CD4-positive, alpha-beta T cell treated with Interferon alpha-2 for 1 hour (primary cell): ENCODE data around the gene MYO7A.

ENCODE experiments used
- DNase-seq, 2 donors: peaks; one replicate each; pipeline ENCODE4 v3.0.0-alpha.2; 2020 to 2022

The MYO7A gene

GRCh38 chr11:77112641-77113381 is 15.2 kb upstream of the MYO7A start:
- no peak for DNase-seq

- peak in 1 of 2 donors; percentile 19 for DNase-seq
Measured at GRCh38 chr11:77113382-77114088, 14.5 kb upstream of the MYO7A start.

GRCh38 chr11:77114089-77114463 is 14.0 kb upstream of the MYO7A start:
- DNase-seq: no peak

GRCh38 chr11:77115181-77115611 is 12.8 kb upstream of the MYO7A start:
- DNase-seq: no peak

- DNase-seq: no peak
Measured at GRCh38 chr11:77115956-77116355, 12.1 kb upstream of the MYO7A start.

GRCh38 chr11:77117492-77117891 is 10.6 kb upstream of the MYO7A start:
- DNase-seq: no peak

- no peak for DNase-seq
Measured at GRCh38 chr11:77118086-77118485, 10.0 kb upstream of the MYO7A start.

GRCh38 chr11:77118971-77119370 is 9.1 kb upstream of the MYO7A start:
- no peak for DNase-seq

GRCh38 chr11:77119531-77119936 is 8.5 kb upstream of the MYO7A start:
- DNase-seq: no peak

GRCh38 chr11:77120571-77120970 is 7.5 kb upstream of the MYO7A start:
- no peak for DNase-seq

- DNase-seq: no peak
Measured at GRCh38 chr11:77121096-77121640, 6.9 kb upstream of the MYO7A start.

GRCh38 chr11:77121876-77122575 is 6.0 kb upstream of the MYO7A start:
- no peak for DNase-seq

- DNase-seq: no peak
Measured at GRCh38 chr11:77122576-77123212, 5.4 kb upstream of the MYO7A start.

- no peak for DNase-seq
Measured at GRCh38 chr11:77123591-77123990, 4.5 kb upstream of the MYO7A start.

- DNase-seq: no peak
Measured at GRCh38 chr11:77124041-77124440, 4.0 kb upstream of the MYO7A start.

- DNase-seq: no peak
Measured at GRCh38 chr11:77124488-77124887, 3.6 kb upstream of the MYO7A start.

- DNase-seq: no peak
Measured at GRCh38 chr11:77125191-77125590, 2.9 kb upstream of the MYO7A start.

GRCh38 chr11:77125695-77126094 is 2.4 kb upstream of the MYO7A start:
- DNase-seq: no peak

GRCh38 chr11:77126156-77126775 is 1.8 kb upstream of the MYO7A start:
- DNase-seq: no peak

GRCh38 chr11:77126861-77127234 is 1.2 kb upstream of the MYO7A start:
- DNase-seq: no peak

- DNase-seq: peak; percentile 31 to 57
Measured at GRCh38 chr11:77127235-77127911, 673 bp upstream of the MYO7A start.
